MV-4-11 (cell line): ENCODE data around the gene SEMA3F.
"Not testable (repeated sequence)": the region's sequence is repeated elsewhere in the genome, so short reads cannot be mapped to it uniquely, and the experiment has no call there.

ENCODE experiments used
- DNase-seq: peaks from one replicate; lab custom pipeline; 2025; lab: John Stamatoyannopoulos, UW

Gene SEMA3F

DNA sequence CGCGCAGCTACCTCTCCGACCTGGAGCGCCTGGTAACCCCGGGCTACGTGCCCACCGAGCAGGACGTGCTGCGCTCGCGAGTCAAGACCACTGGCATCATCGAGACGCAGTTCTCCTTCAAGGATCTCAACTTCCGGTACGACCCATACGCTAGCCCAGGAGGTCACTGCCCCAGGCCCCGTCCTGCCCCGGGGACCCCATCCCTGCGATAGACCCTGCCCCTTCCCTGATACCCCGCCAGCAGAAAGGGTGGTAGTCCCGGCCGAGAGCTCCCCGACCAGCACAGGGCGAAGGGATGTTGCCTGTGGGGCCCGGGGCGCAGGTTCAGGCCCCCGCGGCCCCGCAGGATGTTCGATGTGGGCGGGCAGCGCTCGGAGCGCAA, 38.6 kb downstream of the SEMA3F start:
- no peak for DNase-seq

DNA sequence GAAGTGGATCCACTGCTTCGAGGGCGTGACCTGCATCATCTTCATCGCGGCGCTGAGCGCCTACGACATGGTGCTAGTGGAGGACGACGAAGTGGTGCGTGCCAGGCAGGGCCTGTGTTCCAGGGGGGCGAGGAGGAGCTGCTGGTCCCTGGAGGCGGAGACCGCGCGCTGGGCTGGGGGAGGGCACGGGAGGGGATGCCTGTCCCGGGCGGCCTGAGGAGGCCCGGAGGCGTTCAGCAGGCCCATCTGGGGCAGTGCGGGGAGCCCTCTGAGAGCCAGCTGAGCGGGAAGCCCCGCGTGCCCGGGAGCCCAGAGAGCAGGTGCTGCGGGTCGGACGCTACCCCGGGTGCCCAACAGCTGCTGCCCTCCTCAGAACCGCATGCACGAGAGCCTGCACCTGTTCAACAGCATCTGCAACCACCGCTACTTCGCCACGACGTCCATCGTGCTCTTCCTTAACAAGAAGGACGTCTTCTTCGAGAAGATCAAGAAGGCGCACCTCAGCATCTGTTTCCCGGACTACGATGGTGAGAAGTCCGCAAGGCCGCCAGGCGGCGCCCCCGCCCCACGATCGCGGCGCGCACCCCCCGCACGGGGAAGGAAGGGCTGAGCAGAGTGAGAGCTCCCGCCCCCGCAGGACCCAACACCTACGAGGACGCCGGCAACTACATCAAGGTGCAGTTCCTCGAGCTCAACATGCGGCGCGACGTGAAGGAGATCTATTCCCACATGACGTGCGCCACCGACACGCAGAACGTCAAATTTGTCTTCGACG, 39.2 kb downstream of the SEMA3F start:
- peak; percentile 45 for DNase-seq

DNA sequence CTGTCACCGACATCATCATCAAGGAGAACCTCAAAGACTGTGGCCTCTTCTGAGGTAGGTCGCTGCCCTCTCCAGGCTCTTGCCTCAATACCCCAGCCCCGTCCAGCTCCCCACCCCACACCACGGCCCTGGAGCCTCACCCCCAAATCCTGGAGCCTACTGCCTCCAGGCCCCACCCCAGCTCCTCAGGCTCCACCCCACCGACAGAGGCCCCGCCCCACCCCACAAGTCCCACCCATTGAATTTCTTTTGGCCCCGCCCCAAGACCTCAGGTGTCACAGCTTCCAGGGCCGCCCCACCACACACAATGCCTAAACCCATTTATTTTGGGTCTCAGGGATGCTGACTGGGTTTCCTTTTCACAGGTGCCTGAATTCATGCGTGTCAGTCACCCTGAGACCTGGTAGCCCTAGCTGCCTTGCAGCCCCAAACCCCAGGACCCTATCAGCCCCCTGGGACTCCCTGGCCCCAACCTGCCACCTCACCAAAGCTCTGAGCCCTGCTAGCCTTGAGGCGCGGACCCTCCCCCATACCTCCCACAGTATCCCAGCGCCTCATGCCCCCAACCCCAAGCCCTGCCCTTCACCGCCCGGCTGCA, 39.9 kb downstream of the SEMA3F start:
- DNase-seq, result no peak

DNA sequence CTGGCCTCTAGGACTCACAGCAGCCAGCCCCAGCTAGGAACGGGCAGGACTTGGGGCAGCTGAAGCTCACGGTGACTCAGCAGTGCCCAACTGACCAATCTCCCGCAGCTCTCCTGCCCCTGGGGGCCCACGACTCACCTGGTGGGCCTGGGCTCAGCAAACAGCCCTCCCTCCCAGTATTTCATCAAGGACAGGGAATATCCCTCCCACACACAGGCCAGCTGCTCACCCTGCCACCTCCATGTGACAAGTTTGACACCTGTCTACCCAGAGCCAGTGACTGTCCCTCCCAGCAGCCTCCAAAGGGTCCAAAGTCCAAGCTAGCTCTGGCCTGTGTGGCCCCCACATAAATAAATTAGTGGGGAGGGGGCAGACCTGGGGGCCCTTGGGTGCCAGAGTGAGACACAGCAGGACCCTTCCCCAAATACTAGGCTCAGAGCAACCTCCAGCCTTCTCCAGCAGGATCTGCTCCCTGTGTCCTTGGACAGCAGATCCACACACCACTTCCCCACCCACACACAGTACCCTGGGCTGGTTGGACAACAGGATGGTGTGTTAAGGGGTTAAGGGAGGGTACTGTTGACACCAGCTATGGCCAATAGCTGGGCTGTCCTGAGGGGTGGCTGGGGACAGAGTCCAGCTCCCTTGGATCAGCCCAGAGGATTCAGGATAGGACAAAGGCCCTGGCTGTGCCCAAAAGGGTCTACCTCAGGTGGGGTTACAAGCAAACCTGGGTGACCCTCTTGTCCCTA, 40.6 kb downstream of the SEMA3F start:
- no peak for DNase-seq

DNA sequence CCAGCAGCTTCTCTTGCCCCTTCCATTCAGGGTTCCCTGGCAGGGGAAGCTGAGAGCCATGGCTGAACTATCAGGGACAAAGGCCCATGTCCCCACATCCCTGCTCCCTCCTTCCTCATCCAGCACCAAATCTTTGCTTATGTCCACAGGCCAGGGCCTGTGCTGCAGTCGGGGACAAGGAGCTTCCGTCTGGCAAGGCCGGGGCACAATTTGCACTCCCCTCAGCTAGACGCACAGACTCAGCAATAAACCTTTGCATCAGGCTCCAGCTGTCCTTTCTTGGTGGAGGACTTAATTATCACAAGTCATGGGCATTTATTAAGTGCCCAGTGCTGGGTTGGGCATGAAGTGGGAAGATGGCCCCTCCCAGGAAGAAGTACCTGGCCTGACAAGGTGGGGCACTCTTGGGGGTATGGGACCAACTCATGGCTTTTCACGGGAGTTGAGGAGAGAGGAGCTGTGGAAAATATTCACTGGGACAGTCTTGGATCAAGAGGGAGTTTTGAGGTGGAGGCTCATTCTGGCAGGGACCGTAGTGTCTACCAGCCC, 41.2 kb downstream of the SEMA3F start:
- DNase-seq, result no peak

DNA sequence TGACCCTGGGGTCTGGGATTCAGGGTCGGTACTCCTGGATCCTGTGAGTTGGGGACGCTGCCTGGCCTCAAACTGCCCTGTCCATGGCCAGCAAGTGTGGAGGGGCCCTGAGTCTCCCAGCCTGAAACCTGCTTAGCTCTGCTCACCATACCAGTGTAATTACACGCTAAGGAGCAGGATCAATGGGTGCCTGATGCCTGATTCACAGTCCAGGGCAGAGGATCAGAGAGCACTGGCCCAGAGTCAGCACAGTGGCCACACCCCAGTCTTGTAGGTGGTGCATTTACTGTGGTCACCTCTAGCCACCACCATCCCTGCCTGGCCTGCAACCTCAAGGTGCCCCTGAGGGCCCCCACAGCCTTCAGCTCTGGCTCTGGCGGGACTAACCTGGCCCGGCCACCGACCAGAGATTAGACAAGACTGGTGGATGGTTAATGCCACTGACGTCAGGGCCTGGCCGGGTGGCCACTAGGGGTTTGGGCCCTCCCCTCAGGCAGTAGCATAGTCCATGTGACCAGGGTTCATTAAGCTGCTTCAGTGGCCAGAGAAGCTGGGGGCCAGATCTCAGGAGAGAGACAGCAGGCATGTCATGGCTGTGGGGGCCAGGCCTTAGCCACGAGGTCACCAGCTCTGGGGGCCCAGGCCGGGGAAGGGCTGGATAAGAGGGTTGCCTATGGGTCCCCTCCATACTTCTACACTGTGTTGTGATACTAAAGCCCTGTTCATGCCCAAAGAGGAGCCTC, 46.6 kb downstream of the SEMA3F start:
- no peak for DNase-seq

DNA sequence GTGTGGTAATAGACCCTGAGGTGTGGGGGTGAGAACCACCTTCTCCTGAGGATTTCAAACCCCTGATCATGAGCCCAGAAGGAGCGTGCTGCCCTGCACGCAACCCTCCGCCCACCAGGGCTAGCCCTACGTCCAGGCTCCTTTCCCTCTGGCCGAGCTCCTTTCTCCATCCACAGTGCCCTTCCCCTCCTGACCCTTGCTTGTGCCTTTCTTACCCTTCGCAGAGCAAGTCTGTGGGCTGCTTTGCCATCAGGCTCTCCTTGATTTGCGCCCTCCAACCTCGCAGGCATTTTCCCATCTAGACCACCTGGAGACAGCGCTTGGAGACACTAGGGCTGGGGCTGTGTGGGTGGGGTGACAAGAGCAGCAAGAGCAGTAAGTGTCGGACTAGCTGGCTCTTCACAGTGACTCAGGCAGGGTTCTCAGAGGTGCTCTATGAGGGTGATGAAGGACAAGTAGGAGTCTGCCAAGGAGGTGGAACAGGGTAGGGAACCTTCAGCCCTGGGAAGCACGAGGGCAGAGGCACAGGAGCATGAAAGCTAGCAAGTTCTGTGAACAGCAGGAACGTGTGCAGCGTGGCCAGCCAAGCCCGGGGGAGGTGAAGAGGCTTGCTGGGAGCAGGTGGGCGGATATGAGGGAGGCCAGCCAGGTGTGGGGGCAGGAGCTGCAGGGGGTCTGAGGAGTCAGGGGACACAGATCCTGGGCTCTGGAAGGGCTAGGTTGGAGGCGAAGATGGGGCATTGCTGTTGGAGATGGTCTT, 47.4 kb downstream of the SEMA3F start:
- no peak for DNase-seq

DNA sequence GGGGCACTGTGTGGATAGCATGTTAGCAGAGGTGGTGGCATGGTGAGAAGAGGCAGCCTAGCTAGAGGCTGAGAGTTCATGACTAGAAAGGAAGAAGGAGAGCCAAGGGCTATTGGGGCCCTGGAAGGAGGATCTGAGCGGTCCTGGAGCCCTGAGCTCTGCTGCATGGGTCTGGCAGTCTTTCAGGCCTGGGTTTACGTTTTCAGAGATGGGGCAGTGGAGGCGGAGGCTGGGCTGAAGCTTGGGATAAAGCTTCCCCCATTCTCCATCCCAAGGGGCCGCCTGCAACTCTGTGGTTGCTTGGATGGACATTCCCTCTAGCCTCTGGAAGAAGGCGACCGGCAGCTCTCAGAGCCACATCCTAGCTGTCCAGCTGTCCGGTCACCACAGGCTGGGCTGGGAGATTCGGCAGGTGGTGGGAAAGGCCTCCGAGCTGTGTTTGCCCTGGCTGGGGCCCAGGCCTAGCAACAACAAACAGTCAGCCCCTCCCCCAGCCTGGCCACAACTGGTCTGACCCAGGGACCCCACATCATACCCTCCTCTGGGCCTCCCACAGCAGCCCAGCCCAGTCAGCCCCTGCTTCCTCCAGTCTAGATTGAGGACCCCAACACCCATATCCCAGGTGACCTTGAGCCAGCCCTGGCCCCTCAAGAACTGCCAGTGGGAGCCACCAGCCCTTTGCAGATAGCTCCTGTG, 48.1 kb downstream of the SEMA3F start:
- DNase-seq, result no peak

DNA sequence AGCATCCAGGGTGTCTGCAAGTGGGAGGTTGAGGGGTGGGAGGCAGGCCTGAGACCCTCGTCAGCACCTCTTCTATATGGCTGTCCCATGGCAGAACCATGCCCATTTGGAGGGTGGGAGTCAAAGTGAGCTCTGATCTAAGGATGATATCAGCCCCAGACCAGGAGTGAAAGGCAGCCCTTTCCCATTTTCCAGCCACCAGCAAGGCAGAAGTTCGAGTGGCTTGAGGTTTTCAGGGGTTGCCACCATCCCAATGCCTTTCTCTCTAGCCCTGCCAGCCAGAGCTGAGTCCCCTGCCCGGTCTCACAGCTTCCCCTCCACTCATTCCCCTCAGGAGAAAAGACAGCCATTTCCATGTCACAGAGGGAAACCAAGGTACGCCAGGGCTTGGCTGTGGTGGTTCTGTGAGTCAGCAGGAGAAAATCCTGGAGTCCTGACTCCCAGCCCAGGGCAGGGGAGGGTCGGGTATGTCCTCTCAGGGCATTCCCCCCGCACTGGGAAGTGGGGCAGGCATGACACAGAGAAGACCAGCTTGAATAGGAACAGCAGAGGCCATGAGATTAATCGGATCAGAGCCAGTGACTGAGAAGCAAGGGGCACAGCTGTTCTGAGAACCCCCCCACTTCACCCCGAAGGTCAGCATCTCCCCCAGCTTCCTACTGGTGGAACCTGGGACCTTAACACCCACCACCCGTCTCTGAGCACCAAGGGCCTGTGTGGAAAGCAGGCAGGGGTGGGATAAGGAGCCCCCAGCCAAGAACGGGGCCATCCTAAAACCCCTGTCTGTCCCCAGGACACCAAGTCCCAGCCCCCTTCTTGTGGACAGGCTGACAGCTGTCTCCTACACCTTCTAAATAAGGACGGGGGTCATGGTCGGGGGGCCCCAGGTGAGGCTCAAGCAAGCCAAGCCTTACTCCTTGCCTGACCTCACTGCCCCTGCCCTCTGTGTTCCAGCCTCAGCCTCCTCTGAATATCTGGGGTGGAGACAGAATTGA, 49.0 kb downstream of the SEMA3F start:
- no peak for DNase-seq

DNA sequence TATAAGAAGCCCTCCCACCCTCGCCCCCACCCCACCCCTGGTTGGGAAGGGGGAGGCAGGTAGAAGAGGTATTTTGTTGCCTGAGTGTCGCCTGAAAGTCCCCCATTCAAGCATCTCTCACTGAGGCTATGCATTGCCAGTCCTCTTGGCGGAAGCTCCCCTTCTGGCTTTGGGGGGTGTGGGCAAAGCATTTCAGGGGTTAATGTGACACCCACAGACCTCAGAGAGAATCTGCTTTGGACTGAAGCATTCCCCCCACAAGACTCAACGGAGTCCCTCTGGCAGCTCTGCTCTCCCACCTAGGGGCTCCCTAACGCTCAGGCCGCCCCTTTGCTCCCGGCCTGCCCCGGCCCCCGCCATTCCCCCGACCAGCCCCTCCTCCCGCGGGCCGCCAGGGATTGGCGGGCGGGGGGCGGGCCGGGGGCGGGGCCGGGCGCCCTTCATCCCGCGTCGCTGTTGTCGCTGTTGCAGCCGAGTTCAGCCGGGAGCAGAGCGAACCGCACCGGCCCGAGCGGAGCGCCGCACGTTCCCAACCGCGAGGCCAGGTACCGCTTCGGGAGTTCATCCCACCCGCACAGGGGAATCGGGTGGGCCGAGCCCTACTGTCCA, 49.8 kb downstream of the SEMA3F start, which contains the start of gene SLC38A3:
Gene SLC38A3, plus strand, starts transcription at position 468 of the 609 bp plus-strand sequence. CDS start 8,929 bp downstream, outside the sequence.
- DNase-seq, result no peak

DNA sequence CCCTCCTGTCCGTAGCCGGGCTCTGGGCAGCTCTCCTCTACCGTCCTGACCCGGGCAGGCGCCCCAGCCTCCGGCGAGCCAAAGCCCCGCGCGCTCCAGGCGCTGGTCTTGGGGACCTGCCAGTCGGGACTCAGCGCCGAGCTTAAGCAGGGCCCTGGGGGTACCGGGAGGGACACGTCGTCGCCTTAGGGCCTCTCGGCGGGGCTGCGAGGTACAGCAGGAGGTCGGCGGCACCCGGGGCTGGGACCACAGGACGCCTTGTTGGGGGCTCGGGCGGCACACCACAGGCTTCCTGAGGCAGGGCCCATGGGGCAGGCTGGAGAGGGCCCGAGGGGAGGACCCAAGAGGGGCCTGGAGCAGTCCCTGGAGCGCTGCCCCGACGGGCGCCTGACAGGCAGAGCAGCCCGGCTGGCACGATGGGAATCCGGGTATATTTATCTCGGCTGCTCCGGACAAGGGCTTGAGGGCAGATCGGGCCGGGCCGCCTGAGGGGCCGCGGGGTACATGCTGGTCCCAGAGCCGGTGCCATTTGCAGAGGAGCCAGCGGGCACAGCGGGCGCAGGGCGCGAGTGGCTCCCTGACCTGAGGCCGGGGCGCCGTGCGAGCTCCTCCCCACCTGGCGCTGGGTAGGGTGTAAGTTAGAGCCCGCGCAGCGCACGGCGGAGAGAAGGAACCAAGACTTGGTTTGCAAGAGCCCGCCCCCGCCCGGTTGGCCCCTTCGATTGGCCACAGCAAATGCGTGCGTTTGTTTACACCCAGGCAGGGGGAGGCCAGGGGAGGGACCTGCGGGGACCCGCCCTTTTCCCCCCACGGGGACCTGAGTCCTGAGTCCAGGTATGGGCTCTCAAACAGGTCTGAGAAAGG, 50.5 kb downstream of the SEMA3F start:
- DNase-seq, result no peak

DNA sequence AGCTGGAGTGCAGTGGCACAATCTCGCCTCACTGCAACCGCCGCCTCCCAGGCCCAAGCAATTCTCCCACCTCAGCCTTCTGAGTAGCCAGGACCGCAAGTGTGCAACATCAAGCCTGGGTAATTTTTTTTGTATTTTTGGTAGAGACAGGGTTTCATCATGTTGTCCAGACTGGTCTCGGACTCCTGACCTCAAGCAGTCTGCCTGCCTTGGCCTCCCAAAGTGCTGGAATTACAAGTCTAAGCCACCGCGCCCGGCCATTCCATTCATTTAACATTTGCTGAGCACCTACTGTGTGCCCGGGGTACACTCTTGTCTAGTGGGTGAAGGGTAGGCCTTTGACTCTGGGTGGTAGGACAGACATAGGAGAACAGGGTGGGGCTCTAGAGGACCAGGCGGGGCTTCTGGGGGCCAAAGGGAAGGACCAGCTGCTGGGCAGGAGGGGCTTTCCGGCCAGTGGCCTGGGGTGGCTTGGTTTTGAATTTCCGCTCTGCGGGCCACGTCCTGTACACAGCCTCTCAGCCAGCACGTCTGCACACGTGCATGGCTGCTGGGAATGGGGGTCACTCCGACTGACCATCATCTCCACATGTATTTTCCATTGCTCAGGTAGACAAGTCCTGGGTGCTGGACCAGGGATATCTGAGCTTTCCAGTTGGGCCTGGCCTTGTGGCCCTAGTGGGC, 52.4 kb downstream of the SEMA3F start:
- DNase-seq, result no peak

DNA sequence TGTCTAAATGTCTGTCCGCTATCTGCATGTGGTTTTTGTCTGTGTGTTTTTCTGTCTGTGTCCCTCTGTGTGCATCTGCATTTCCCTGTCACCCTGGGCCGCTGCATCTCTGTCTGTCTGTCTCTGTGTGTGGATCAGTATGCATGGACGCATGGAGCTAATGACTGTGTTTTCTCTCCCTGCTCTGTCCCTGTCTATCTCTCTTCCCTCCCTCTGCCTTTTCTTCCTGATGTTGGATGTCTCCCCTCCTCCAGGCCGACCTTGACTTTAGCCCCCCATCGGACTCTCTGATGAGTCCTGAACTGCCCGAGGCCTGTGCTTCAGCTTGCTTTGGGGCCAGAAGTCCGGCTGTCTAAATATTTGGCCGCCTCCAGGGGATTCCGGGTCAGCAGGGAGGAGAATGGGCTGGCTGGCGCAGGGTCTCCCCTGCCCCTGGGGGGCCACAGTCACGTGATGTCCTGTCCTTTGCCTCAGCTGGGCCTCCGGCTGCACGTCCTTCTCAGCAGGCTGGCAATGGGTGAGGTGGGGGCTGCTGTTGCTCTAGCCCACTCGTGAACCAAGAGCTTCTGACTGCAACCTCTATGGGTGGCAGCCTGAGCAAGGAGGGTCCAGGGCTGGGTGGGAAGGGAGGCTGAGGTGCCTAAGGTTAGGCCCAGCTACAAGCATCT, 53.7 kb downstream of the SEMA3F start:
- DNase-seq, result no peak

DNA sequence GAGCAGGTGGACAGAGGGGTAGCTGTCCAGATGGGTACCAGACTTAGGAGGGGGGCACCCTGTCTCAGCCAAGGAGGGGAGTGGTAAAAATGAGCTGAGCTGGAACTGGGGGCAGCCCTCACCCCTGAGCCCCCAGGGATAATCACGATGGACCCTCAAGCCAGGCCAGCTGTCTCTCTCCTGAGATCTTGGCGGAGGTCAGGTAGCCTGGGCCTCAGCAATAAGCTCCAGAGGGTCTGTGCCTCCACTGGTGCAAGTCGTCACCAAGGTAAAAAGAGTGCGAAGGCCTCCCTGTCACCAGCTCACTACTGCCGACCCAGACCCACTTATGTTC, 55.0 kb downstream of the SEMA3F start:
- DNase-seq, result no peak

DNA sequence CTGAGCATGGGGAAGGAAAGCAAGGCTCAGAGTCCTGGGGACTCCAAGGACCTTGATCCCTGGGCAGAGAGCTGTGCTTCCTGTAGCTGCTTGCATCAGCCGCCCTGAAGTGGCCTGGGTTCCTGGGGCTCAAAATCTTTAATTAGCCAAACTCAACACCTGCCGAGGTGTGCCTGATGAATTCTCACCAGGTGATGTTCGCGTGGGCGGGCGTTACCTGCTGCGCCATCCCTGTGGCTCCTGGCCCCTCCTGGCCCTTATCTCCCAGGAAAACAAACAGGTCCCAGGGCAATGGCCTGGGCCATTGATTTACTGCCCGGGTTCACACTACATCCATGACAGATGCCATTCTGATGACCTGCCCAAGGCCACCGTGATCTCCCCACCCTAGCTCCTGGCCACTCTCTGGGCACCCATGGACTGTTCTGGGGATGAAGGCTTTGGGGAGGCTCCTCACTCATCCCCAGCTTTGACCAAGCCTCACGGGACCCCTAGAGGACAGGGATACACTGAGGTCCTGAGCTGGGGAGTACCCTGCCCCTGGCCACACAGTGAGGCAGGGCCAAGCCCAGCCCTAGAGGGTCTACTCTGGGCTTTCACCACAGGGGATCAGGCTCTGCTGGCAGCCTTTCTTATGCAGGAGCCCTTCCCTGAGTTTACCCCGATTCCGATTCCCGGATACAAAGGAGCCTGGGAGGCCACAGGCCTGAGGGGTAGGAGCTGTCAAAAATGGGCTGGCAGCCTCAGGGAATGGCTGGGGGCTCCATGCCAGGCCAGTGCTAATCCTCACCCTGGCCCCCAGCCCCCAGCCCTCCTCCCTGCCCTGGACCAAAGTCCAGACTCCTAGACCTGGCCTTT, 55.6 kb downstream of the SEMA3F start:
- DNase-seq, result no peak

DNA sequence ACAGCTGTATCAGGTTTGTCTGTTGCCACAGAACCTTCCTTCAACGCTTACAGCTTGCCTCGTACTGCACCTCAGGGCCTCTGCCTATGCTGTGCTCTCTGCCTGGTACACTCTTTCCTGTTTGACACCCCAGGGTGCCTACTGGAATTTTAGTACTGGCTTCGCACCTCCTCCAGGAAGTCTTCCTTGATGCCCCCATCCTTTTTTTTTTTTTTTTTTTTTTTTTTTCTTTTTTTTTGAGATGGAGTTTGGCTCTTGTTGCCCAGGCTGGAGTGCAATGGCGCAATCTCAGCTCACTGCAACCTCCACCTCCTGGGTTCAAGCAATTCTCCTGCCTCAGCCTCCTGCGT, 56.2 kb downstream of the SEMA3F start:
- not testable (repeated sequence) for DNase-seq
